GM12873 (cell line): Measurements from ENCODE around the gene CLEC16A.

Experiments used
- CTCF ChIP-seq: IDR thresholded peaks from 2 replicates; pipeline ENCODE4 v1.5.1; 2012; ENCODE audit warnings: low read depth, mild to moderate bottlenecking, moderate library complexity, low read length, control low read depth; ENCODE audit not compliant: insufficient read depth; ENCODE audit errors: missing control alignments

The CLEC16A gene

GRCh38 chr16:11174141-11174540, 229.8 kb downstream of the CLEC16A start:
- no peak for TF ChIP-seq CTCF

- no peak for TF ChIP-seq CTCF
Measured at GRCh38 chr16:11175106-11175786, 230.9 kb downstream of the CLEC16A start.

- no peak for TF ChIP-seq CTCF
Measured at GRCh38 chr16:11175787-11176341, 231.5 kb downstream of the CLEC16A start.

- no peak for TF ChIP-seq CTCF
Measured at GRCh38 chr16:11177578-11178160, 233.3 kb downstream of the CLEC16A start.

- no peak for TF ChIP-seq CTCF
Measured at GRCh38 chr16:11178424-11178823, 234.1 kb downstream of the CLEC16A start.

- no peak for TF ChIP-seq CTCF
Measured at GRCh38 chr16:11179574-11179973, 235.2 kb downstream of the CLEC16A start.

- TF ChIP-seq CTCF = no peak
Measured at GRCh38 chr16:11180489-11180888, 236.1 kb downstream of the CLEC16A start.
